Endothelial cell of umbilical vein (primary cell): Measurements from ENCODE around the gene PRSS21. TPM values are rescaled to one million over a fixed set of nuclear protein-coding genes. Genes with fewer than 3 reads are reported as not detected.

ENCODE experiments used
- BruUV-seq: library from RNA; stranded (reverse); fragments of 400-500 nt; replicated peaks from 2 replicates; lab custom pipeline; 2021; lab: Mats Ljungman, UMichigan
- CTCF ChIA-PET: fragments of 300-600, 350-600 bp; sonication (Branson Sonifier 250); formaldehyde crosslinking; loops from one replicate; lab custom pipeline; 2021; ENCODE audit warnings: antibody characterized with exemption, inconsistent platforms; lab: Charles Lee
- POLR2A ChIA-PET: fragments of 300-600, 350-600 bp; sonication (Branson Sonifier 250); formaldehyde crosslinking; loops from one replicate; lab custom pipeline; 2021; ENCODE audit warnings: antibody characterized with exemption, inconsistent platforms; lab: Charles Lee
- DNase-seq: peaks from one replicate; pipeline ENCODE4 v3.0.0-alpha.2; 2011; ENCODE audit warnings: low read depth, low spot score
- FAIRE-seq: peaks from 2 replicates; lab custom pipeline; 2011; peaks lifted over from hg19 to GRCh38; lab: Jason Lieb, UNC
- H2AFZ ChIP-seq: 2 replicates; pipeline ENCODE4 v1.6.0; 2012; ENCODE audit warnings: low read depth, low read length, control low read depth, inconsistent platforms
- H3K27ac ChIP-seq: 2 replicates; pipeline ENCODE4 v1.5.1; 2011; ENCODE audit warnings: low read depth, mild to moderate bottlenecking, control low read depth, low read length, moderate library complexity; ENCODE audit not compliant: insufficient read depth
- H3K27me3 ChIP-seq, 2 experiments: 2 replicates each; pipeline versions ENCODE4 v1.6.0 to v1.6.1; 2011; ENCODE audit warnings: low read length in 2 of 2, mixed read lengths in 1 of 2; ENCODE audit not compliant: control insufficient read depth in 2 of 2, insufficient read depth in 2 of 2
- H3K36me3 ChIP-seq, 2 experiments: 2 replicates in 1 of 2; 3 replicates in 1 of 2; pipeline ENCODE4 v1.5.1; 2011; ENCODE audit warnings: low read length in 2 of 2, mild to moderate bottlenecking in 1 of 2, moderate library complexity in 1 of 2; ENCODE audit not compliant: control insufficient read depth in 2 of 2, insufficient read depth in 2 of 2; ENCODE audit errors: extremely low read depth in 1 of 2
- H3K4me1 ChIP-seq: 3 replicates; pipeline ENCODE4 v1.5.1; 2011; ENCODE audit warnings: mild to moderate bottlenecking, low read length; ENCODE audit not compliant: control insufficient read depth, insufficient read depth; ENCODE audit errors: extremely low read depth
- H3K4me2 ChIP-seq: 2 replicates; pipeline ENCODE4 v1.6.1; 2011; ENCODE audit warnings: low read length, control low read depth, mixed read lengths; ENCODE audit not compliant: insufficient read depth
- H3K4me3 ChIP-seq, 3 experiments: fragments of 200-600 bp in 1 of 3; sonication (generic), shearing (Covaris generic) in 1 of 3; replicated peaks in 1 of 3; 2 replicates each; pipeline ENCODE4 v1.5.1; 2011 to 2016; ENCODE audit warnings: control low read depth in 3 of 3, low read length in 3 of 3, mild to moderate bottlenecking in 2 of 3, inconsistent platforms in 1 of 3, low read depth in 1 of 3, moderate library complexity in 1 of 3; ENCODE audit not compliant: insufficient read depth in 1 of 3
- H3K79me2 ChIP-seq: 2 replicates; pipeline ENCODE4 v1.6.0; 2012; ENCODE audit warnings: low read length, inconsistent platforms; ENCODE audit not compliant: control insufficient read depth, insufficient read depth
- H3K9ac ChIP-seq: replicated peaks from 2 replicates; pipeline ENCODE3; 2011; ENCODE audit warnings: low read length, control low read depth; ENCODE audit not compliant: insufficient read depth; ENCODE audit errors: extremely low read depth
- H3K9me1 ChIP-seq: replicated peaks from 3 replicates; pipeline ENCODE4 v1.6.0; 2011; ENCODE audit warnings: mild to moderate bottlenecking, low read length; ENCODE audit not compliant: control insufficient read depth, insufficient read depth; ENCODE audit errors: extremely low read depth
- H3K9me3 ChIP-seq: replicated peaks from 2 replicates; pipeline ENCODE4 v1.5.1; 2012; ENCODE audit warnings: low read length, inconsistent platforms; ENCODE audit not compliant: control insufficient read depth, insufficient read depth
- H4K20me1 ChIP-seq: replicated peaks from 2 replicates; pipeline ENCODE3; 2011; ENCODE audit warnings: mild to moderate bottlenecking, low read length; ENCODE audit not compliant: control insufficient read depth, insufficient read depth; ENCODE audit errors: extremely low read depth
- CTCF ChIP-seq, 2 donors: IDR thresholded peaks; 1 replicate in 1 of 2; 2 replicates in 1 of 2; pipeline ENCODE4 v1.5.1; 2011; ENCODE audit warnings: low read length in 2 of 2, mild to moderate bottlenecking in 2 of 2, moderate library complexity in 2 of 2, control low read depth in 1 of 2, inconsistent platforms in 1 of 2, low read depth in 1 of 2; ENCODE audit not compliant: insufficient read depth in 1 of 2; ENCODE audit errors: extremely low read depth in 1 of 2
- EZH2 ChIP-seq: IDR thresholded peaks from 2 replicates; pipeline ENCODE4 v1.6.1; 2012; ENCODE audit warnings: borderline replicate concordance, low read depth, mild to moderate bottlenecking, moderate library complexity, low read length, inconsistent platforms; ENCODE audit not compliant: severe bottlenecking
- FOS ChIP-seq: IDR thresholded peaks from 2 replicates; pipeline ENCODE4 v1.6.1; 2011; ENCODE audit warnings: mild to moderate bottlenecking, low read length, moderate library complexity, borderline replicate concordance; ENCODE audit not compliant: insufficient read depth
- GATA2 ChIP-seq: IDR thresholded peaks from 2 replicates; pipeline ENCODE4 v1.7.0; 2011; ENCODE audit warnings: low read depth, mild to moderate bottlenecking, moderate library complexity, mixed read lengths, low read length; ENCODE audit not compliant: insufficient read length, insufficient read depth
- JUN ChIP-seq: IDR thresholded peaks from 2 replicates; pipeline ENCODE4 v1.6.1; 2011; ENCODE audit warnings: borderline replicate concordance, low read depth; ENCODE audit not compliant: insufficient read length, insufficient read depth
- MAX ChIP-seq: IDR thresholded peaks from 2 replicates; pipeline ENCODE4 v1.6.1; 2011; ENCODE audit not compliant: insufficient read depth, insufficient read length
- MYC ChIP-seq: IDR thresholded peaks from one replicate; pipeline ENCODE4 v1.6.1; 2011; ENCODE audit warnings: mild to moderate bottlenecking, low read depth, low read length
- POLR2A ChIP-seq: IDR thresholded peaks from 2 replicates; pipeline ENCODE4 v1.6.1; 2012; ENCODE audit warnings: low read depth, mild to moderate bottlenecking, control low read depth, low read length
- POLR2AphosphoS5 ChIP-seq: IDR thresholded peaks from 2 replicates; pipeline ENCODE4 v1.6.1; 2012; ENCODE audit warnings: low read depth, mild to moderate bottlenecking, control low read depth, low read length, moderate library complexity; ENCODE audit not compliant: insufficient read depth
- dilution Hi-C: fragments of 300-500 bp; cut with MboI; formaldehyde crosslinking; loops from one replicate; pipeline ENCODE4 v1.15.0; 2019; ENCODE audit warnings: low sequenced_read_pairs; ENCODE audit not compliant: extremely low pct_ligation_motif_present
- intact Hi-C: fragments of 100-400 bp; cut with micrococcal nuclease; formaldehyde crosslinking; loops from one replicate; pipeline ENCODE4 v1.10.0; 2022
- polyA plus RNA-seq, 4 experiments: library from polyadenylated mRNA; depleted of rRNA in 3 of 4; stranded (reverse) in 3 of 4; unstranded in 1 of 4; fragments of >200 nt; gene quantifications; 2 replicates each; pipeline versions ENCODE4 v1.2.1 to v1.2.3, GENCODE V29; 2011 to 2012; ENCODE audit warnings: missing spikeins in 1 of 4
- total RNA-seq: library from RNA; stranded (reverse); gene quantifications from 2 replicates; pipeline ENCODE4 v1.2.3, GENCODE V29; 2021

Gene PRSS21
- total and polyA plus RNA-seq, 2 donors (not counting 3 experiments of a cell fraction or from before 2014, with no cell fraction given), result 0.28 TPM; not detected in 1

GRCh38 chr16:2776500-2777139, 40.4 kb upstream of the PRSS21 start:
- H3K9ac ChIP-seq, result peak overlapping the region; percentile 54
- no peaks in the 10 kb centered on the region for H3K27me3 ChIP-seq
- H3K9me3 ChIP-seq, result no peaks in the 10 kb centered on the region
- BruUV-seq, result no TSS peak
- no peak for TF ChIP-seq JUN
- no peak for TF ChIP-seq EZH2
- no peak for TF ChIP-seq MYC
- TF ChIP-seq GATA2, result no peak
- TF ChIP-seq CTCF (IDR thresholded peaks at IDR 0.05; ENCODE audit: extremely low read depth in 1 of 2, insufficient read depth in 1 of 2, low read depth in 1 of 2, low read length in 2 of 2), result no peak
- TF ChIP-seq FOS, result no peak
- TF ChIP-seq POLR2A, result no peak
- no peak for TF ChIP-seq MAX
- no peak for TF ChIP-seq POLR2AphosphoS5
- H3K4me3 ChIP-seq, result peak overlapping the region; percentile 41 to 96 (median 65)
- peaks cover 2 to 15% of the 10 kb centered on the region in 2 experiments for H3K36me3 ChIP-seq
- H3K9me1 ChIP-seq, result no peaks in the 10 kb centered on the region
- CTCF ChIA-PET, result interaction anchor here (1.5 to 4.5 kb wide), 2 partner anchors 62 to 92 kb away, joined by 8 to 20 read pairs; no protein-coding TSS in a partner anchor
- intact Hi-C loops, result loop anchor here (1.0 to 10.0 kb wide), 5 partner anchors 24 to 141 kb away; partner anchors contain the start of genes KCTD5, SRRM2 and ZG16B
- H2AFZ ChIP-seq, result peak overlapping the region; percentile 85
- peak overlapping the region; percentile 82 for H3K4me2 ChIP-seq
- FAIRE-seq (peak; percentile 18), DNase-seq (peak; percentile 39)
- H4K20me1 ChIP-seq, result no peaks in the 10 kb centered on the region
- dilution Hi-C loops, result no loop called here
- peaks cover 8% of the 10 kb centered on the region for H3K4me1 ChIP-seq
- H3K79me2 ChIP-seq, result peaks cover 18% of the 10 kb centered on the region
- H3K27ac ChIP-seq, result peak overlapping the region; percentile 39
- POLR2A ChIA-PET, result no interaction called here
